HUDEP-2 (cell line): ENCODE results near the gene SLC2A5.

Source experiments
- DNase-seq, 76 experiments: peaks; one replicate each; lab custom pipeline; 2025; ENCODE audit not compliant: unreplicated experiment in 76 of 76; lab: John Stamatoyannopoulos, UW

SLC2A5 gene

GRCh38 chr1:9093091-9093490, 23.7 kb upstream of the SLC2A5 start:
- DNase-seq = no peak

DNA sequence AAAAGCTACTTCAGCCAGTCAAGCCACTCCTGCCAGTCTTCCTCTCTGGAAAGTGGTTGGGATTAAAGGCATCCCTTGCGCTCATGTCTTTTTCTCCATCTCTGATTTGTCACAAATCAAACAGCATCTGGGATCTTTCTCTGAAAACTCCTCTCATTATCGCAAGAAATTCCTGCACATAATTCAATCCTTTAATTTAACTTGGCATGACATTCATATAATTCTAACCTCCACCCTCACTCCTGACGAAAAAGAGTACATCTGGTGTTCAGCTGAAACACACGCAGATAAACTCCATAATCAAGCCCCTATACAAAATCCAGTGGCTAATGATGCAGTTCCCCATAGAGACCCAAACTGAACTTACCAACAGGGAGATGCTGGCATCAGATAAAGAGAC, 19.4 kb upstream of the SLC2A5 start:
- no peak for DNase-seq

DNA sequence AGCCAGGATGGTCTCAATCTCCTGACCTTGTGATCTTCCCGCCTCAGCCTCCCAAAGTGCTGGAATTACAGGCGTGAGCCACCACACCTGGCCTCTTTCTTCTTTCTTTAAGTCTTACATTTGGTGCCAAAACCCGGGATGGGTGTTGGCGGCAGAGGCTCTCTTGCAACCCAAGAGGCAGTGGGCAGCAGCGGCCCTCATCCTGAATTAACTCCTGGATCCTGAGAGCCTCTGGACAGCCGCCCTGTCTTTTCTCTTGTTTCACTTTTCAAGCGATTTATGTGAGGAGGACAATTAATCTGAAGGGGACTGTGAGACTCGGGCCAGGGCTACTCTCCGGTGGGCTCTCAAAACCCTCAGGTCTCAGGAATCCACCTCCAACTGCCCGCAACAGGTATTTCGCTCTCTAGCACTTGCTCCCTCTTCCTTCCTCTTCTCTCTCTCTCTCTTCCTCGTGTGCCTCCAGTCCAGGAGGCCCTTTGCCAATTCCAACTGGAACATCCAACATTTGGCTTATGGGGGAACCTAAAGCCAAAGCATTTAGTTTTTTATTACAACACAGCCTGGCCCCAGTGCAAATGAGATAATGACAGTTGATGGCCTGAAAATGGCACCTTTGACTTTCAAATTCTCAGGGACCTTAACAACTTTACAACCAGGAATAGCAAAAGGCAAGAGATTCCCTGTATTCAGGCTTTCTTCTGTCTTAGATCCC, 18.1 kb upstream of the SLC2A5 start:
- DNase-seq = no peak

GRCh38 chr1:9086796-9087195, 17.4 kb upstream of the SLC2A5 start:
- DNase-seq = no peak

- no peak for DNase-seq
Measured at GRCh38 chr1:9086045-9086444, 16.6 kb upstream of the SLC2A5 start.

- no peak for DNase-seq
Measured at GRCh38 chr1:9085306-9085940, 16.0 kb upstream of the SLC2A5 start.

DNA sequence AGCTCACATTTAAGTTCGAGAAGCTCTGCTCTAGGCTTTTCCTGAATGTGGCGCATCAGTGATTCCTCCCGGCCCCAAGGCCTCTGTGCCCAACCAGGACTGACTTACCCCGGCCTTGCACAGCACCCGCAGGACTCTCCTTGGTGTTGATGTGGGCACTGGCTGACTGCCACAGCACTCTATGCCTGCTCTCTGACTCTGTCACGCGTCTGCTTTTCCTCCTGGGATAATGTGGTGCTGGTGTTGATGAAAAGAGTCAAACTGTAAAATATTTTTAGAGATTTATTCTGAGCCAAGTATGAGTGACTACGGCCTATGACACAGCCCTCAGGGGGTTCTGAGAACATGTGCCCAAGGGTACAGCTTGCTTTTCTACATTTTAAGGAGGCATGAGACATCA, 15.5 kb upstream of the SLC2A5 start:
- no peak for DNase-seq

- no peak for DNase-seq
Measured at GRCh38 chr1:9081473-9081872, 12.0 kb upstream of the SLC2A5 start.

GRCh38 chr1:9080705-9081291, 11.4 kb upstream of the SLC2A5 start:
- no peak for DNase-seq

DNA sequence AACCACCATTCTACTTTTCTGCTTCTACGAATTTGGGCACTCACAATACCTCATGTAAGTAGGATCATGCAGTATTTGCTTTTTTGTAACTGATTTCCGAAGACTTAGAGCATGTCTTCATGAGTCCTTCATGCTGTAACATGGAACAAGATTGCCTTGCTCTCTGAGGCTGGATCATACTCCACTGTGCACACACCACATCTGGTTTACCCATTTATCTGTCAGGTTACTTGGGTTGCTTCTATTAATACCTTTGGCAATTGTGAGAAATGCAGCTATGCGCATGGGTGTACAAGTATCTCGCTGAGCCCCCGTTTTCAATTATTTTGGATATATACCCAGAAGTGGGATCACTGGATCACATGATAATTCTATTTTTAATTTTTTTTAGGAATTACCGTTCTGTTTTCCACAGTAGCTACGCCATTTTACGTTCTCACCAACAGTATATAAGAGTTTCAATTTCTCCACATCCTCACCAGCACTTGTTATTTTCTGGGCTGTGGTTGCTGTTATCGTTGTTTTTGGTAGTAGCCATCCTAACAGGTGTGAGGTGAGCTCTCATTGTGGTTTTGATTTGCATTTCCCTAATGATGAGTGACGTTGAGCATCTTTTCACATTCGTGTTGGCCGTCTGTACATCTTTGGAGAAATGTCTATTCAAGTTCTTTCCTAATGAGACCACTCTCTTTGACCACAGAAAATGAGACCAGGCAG, 10.7 kb upstream of the SLC2A5 start:
- DNase-seq = no peak

DNA sequence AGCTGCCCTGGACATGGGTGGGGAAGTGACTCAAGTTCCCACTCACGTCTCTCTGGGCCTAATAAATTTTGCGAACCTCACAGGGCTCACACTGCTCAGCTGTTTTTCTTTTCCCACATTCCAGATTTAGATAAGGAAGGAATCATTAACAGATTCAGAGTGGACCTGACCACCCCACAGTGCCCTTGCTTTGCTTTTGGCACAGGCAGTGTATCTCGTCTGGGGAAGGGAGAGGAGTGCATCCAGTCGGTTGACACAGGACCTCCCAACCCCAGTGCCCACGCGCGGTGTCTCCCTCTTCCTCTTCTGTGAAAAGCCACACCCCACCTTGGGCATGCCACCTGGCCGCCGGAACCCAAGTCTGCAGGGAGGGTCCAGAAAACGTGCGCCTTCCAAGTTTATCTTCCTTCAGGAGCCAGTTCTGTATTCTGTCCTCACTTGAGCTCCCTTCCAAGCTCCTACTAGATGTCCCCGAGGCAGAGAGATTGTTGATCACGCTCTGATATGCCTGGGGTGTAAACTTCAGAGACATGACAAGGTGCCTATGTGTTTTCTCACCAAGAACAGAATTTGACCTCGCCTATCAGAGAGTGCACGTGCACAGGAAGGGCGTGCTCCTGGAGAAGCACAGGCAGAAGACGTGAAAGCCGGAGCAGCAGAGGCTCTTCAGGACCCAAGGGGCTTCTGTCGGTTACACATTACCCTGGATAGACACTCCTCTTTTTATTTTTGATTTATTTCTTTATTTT, 9.5 kb upstream of the SLC2A5 start:
- DNase-seq = no peak

DNA sequence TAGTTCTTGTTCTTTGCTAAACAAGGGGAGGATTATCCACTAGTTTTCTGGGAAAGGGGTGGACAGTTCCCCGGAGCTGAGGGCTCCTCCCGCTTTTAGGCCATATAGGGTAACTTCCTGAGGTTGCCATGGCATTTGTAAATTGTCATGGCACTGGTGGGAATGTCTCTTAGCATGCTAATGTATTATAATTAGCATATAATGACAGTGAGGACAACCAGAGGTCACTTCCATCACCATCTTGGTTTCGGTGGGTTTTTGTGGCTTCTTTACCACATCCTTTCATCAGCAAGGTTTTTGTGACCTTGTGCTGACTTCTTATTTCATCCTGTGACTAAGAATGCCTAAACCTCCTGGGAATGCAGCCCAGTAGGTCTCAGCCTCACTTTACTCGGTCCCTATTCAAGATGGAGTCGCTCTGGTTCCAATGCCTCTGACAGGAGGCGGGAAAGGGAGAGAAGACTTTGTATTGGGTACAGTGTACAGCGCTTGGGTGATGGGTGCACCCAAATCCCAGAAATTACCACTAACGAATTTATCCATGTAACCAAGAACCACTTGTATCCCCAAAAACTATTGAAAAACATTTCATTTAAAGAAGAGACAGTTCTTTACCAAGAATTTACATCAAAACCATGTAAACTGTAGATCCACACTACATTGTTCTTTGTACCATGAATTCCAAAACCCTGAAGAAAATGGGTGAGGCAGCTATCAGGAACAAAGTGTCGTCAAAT, 8.7 kb upstream of the SLC2A5 start:
- DNase-seq = no peak

GRCh38 chr1:9075022-9075421, 5.6 kb upstream of the SLC2A5 start:
- no peak for DNase-seq

GRCh38 chr1:9073143-9073542, 3.7 kb upstream of the SLC2A5 start:
- DNase-seq = no peak

- no peak for DNase-seq
Measured at GRCh38 chr1:9071554-9072235, 2.3 kb upstream of the SLC2A5 start.

DNA sequence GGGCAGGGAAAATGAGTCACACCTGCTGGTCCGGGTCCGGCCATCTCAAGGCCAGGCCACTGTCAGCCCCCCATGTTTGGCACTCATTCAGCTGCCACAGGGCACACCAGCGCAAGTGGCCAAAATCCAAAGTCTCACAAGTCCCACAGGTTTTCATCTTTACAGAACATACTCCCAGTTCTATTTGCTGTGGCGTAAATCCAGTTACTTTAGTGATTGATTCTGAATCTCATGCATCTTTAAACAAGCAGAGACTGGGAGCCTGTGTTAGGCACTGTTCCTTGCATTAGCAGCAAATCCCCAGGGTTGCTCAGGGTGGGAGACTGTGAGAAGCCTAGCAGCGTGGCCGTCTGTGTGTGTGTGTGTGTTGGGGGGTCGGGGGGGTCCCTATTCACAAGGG, 1.1 kb upstream of the SLC2A5 start:
- DNase-seq = no peak

- DNase-seq = no peak
Measured at GRCh38 chr1:9068981-9069325, 482 bp downstream of the SLC2A5 start.

DNA sequence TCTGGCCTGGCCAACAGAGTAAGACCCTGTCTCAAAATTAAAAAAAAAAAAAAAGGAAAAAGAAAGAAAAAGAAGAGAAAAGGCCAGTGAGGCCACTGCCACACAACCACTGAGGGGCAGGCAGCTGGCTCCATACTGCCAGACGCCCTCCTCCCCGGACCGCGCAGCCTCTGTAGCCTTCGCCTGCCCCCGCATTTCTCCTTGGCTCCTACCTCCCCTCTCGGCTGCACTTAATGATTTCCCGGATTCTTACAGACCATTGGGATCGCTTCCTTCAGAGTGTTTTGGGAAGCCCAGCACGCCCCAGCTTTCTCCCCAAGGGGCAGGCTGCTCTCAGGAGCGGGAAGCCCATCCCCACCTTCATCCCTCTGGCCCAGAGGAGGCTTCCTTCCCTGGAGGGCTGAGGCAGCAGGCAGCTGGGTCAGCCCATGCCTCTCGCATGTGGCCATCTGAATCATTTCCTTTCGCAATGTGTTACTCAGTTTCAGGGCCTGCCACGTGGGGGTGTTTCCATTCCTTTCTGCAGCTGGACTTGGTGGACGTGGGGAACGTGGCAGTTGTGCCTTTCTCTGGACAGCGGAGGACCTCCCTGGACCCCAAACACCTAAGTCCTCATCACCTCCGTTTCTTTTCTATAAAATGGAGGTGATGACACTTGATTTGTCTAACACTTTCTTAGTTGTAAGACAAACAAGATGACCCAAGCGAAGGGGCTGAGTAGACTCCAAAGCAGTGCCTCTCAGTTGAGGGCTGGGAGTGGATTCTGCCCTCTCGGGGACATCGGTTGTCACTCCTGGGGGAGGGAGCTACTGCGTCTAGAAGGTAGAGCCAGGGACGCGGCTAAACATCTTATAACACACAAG, 2.3 kb downstream of the SLC2A5 start:
- DNase-seq = no peak

DNA sequence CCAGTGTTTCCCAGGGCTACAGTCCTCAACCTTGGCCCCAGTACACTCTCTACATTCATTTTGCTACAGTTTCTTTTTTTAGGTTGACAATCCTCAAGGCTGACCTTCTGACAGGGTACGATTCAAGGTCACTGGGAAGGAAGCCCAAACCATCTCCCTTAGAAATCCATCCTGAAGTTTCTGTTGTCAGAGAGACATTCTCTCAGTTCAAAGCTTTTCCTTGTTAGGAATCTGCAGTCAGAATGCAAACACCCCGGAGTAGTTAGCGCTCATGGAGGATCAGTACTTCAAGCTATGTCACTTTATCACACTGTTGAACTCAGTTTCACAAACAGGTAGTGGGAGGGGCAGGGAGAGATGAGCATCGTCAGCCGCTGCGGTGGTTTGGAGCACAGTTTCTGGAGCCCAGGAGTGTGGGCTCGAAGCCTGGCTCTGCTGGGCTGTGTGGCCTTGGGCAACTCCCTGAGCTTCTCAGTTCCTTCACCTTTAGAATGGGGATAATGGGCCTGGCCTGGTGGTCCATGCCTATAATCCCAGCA, 4.2 kb downstream of the SLC2A5 start:
- no peak for DNase-seq
